HG02938 (cell line): Measurements from ENCODE around the gene KRT37.

Experiments used
- ATAC-seq: cut with Tn5 transposase; IDR thresholded peaks from one replicate; pipeline ENCODE4 v1.9.1; 2021; ENCODE audit warnings: mild to moderate bottlenecking, moderate library complexity; ENCODE audit not compliant: unreplicated experiment

Gene KRT37

GRCh38 chr17:41377546-41377945 is 46.8 kb downstream of the KRT37 start:
- ATAC-seq, result no peak
